Psoas muscle (tissue), 8 donors: ENCODE data around the gene FURIN. TPM values are rescaled to one million over a fixed set of nuclear protein-coding genes. Genes with fewer than 3 reads are reported as not detected.
"Not testable (repeated sequence)": the region's sequence is repeated elsewhere in the genome, so short reads cannot be mapped to it uniquely, and the experiment has no call there.

Experiments
- ATAC-seq, 4 donors: fragments of 200-7000 bp; cut with Tn5 transposase; one replicate each; pipeline ENCODE4 v1.9.1; 2020; ENCODE audit warnings: moderate library complexity in 3 of 4, mild to moderate bottlenecking in 2 of 4
- DNase-seq, 2 donors: peaks; one replicate each; pipeline ENCODE4 v3.0.0-alpha.2; 2020
- H3K27ac ChIP-seq: fragments of 200-600 bp; one replicate; pipeline ENCODE4 v1.8.0; 2022
- H3K27me3 ChIP-seq, 3 donors: fragments of 200-600 bp in 1 of 3; one replicate each; pipeline versions ENCODE4 v1.6.1 to v1.8.0; 2013 to 2022; ENCODE audit warnings: low read length in 2 of 3, mild to moderate bottlenecking in 2 of 3, moderate library complexity in 1 of 3; ENCODE audit not compliant: insufficient read depth in 3 of 3
- H3K36me3 ChIP-seq, 2 donors: fragments of 200-600 bp in 1 of 2; one replicate each; pipeline versions ENCODE4 v1.6.1 to v1.8.0; 2013 to 2022; ENCODE audit warnings: low read depth in 1 of 2, mild to moderate bottlenecking in 1 of 2, moderate library complexity in 1 of 2; ENCODE audit not compliant: insufficient read depth in 1 of 2
- H3K4me1 ChIP-seq: fragments of 200-600 bp; one replicate; pipeline ENCODE4 v1.8.0; 2022
- H3K4me3 ChIP-seq: fragments of 200-600 bp; one replicate; pipeline ENCODE4 v1.8.0; 2022; ENCODE audit warnings: mild to moderate bottlenecking
- H3K9me3 ChIP-seq: fragments of 200-600 bp; one replicate; pipeline ENCODE4 v1.8.0; 2022
- CTCF ChIP-seq: fragments of 200-600 bp; IDR thresholded peaks from one replicate; pipeline ENCODE4 v1.8.0; 2022; ENCODE audit warnings: antibody characterized with exemption
- WGBS, 3 donors: extraction: QIAGEN DNeasy Blood & Tissue Kit; methylation state at CpG; one replicate each; pipeline versions ENCODE4 v1.1.6 to v1.1.7; 2013; 5-methylcytosine and 5-hydroxymethylcytosine counted together
- intact Hi-C, 2 donors: fragments of 100-400 bp; cut with DNase I; formaldehyde crosslinking; loops; one replicate each; pipeline versions ENCODE4 v1.11.0 to v1.14.2; 2022
- polyA plus RNA-seq, 3 donors: library from polyadenylated mRNA; stranded (reverse); fragments of 200-250 nt; gene quantifications; one replicate each; pipeline ENCODE4 v1.2.3, GENCODE V29; 2013
- total RNA-seq, 4 donors: library from RNA; stranded (reverse); fragmentation: NEBNext Ultra II Directional in 2 of 4; extraction: Animal tissue kit (Norgen Biotek cat#: 25700) in 2 of 4; gene quantifications; one replicate each; pipeline versions ENCODE4 v1.2.1 to v1.2.4, GENCODE V29; 2021 to 2023
- donor health status: healthy with polysubstance abuse.
- donor health status: DM: no; HTN: no; CAD: no; lungs with moderate emphysema.
- donor health status: Bipolar disorder and iron deficiency.
- donor health status: healthy.
- donor health status: DM: yes; HTN: yes; CAD: no.
- donor health status: DM: no; HTN: no; CAD: no.
- donor health status: DM: no; HTN: no; CAD: no.
- donor health status: DM: yes; HTN: yes; CAD: no.

The FURIN gene
- total and polyA plus RNA-seq, 7 donors, result 27.2 to 99.3 (median 49.6) TPM

- no peak overlapping the region for H3K4me3 ChIP-seq
- WGBS, 3 donors, result 93 to 94% (median 93%) methylated on average over 18 of the region's 18 CpGs
- H3K27ac ChIP-seq, result no peak overlapping the region
- TF ChIP-seq CTCF, result no peak
- H3K9me3 ChIP-seq, result no peaks in the 10 kb centered on the region
- DNase-seq (no peak), ATAC-seq (no peak)
- no peaks in the 10 kb centered on the region for H3K36me3 ChIP-seq
- no peaks in the 10 kb centered on the region for H3K4me1 ChIP-seq
- no peaks in the 10 kb centered on the region for H3K27me3 ChIP-seq
- intact Hi-C loops, result no loop called here
These were observed 28.1 kb upstream of the FURIN start for GRCh38 chr15:90840157-90840855.

DNA sequence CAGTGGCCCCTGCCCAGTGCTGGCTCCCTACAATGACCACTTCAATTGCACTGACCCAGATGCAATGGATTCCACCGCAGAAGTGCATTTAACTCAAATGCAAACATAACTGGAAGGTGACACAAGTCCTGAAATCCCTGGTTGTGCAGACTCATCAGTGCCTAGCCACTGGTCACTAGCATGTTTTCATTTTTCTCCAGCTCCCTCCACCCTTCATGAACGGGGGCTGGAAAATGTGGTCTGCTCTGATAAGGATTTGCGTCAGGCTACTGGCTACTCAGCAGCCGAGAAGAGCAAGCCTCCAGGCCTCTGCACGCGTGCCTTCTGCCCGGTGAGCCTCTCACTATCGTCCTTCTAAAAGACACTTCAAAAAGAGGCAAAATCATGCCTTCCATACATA is 27.4 kb upstream of the FURIN start:
- DNase-seq, result no peak
- H3K4me1 ChIP-seq, result no peaks in the 10 kb centered on the region
- no peak for TF ChIP-seq CTCF
- H3K36me3 ChIP-seq, result no peaks in the 10 kb centered on the region
- 87 to 91% (median 90%) methylated on average over 8 of the region's 8 CpGs for WGBS, 3 donors
- intact Hi-C loops, result no loop called here
- ATAC-seq, result no peak
- no peak overlapping the region for H3K27ac ChIP-seq
- H3K27me3 ChIP-seq, result no peaks in the 10 kb centered on the region
- H3K4me3 ChIP-seq, result no peak overlapping the region
- H3K9me3 ChIP-seq, result no peaks in the 10 kb centered on the region

DNA sequence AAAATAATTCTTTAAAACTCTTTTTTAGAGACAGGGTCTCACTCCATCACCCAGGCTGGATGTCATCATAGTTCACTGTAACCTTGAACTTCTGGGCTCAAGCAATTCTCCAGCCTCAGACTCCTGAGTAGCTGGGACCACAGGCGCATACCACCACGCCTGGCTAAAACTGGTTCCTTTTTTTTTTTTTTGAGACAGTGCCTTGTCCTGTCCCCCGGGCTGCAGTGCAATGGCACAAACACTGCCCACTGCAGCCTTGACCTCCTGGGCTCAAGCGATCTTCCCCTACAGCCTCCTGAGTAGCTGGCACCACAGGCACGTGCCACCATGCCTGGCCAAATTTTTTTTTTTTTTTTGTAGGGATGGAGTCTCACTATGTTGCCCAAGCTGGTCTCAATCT is 23.7 kb upstream of the FURIN start:
- Histone ChIP-seq H3K36me3 (no peaks in the 10 kb centered on the region), H3K9me3 (no peaks in the 10 kb centered on the region), H3K4me3 (no peak overlapping the region), H3K27ac (no peak overlapping the region), H3K4me1 (no peaks in the 10 kb centered on the region), H3K27me3 (no peaks in the 10 kb centered on the region)
- DNase-seq, result no peak
- no peak for TF ChIP-seq CTCF
- WGBS, 3 donors, result 63 to 80% (median 78%) methylated on average over 5 of the region's 5 CpGs
- intact Hi-C loops, result no loop called here
- ATAC-seq, result peak in 2 of 4 donors; percentile 21 to 26

GRCh38 chr15:90845201-90845949 is 23.0 kb upstream of the FURIN start:
- Histone ChIP-seq H3K36me3 (no peaks in the 10 kb centered on the region), H3K27me3 (peaks cover 0 to 2% (median 0%) of the 10 kb centered on the region in 3 donors), H3K4me1 (no peaks in the 10 kb centered on the region), H3K27ac (no peak overlapping the region), H3K9me3 (no peaks in the 10 kb centered on the region), H3K4me3 (no peak overlapping the region)
- intact Hi-C loops, result no loop called here
- 67 to 71% (median 69%) methylated on average over 9 of the region's 9 CpGs for WGBS, 3 donors
- TF ChIP-seq CTCF, result no peak
- ATAC-seq, result peak; percentile 49 to 79 (median 73)
- DNase-seq, result no peak

- 88 to 94% (median 93%) methylated on average over 1 of the region's 1 CpG for WGBS, 3 donors
- H3K4me1 ChIP-seq, H3K9me3 ChIP-seq, intact Hi-C loops, H3K27me3 ChIP-seq, H3K36me3 ChIP-seq, ATAC-seq, H3K27ac ChIP-seq, DNase-seq, H3K4me3 ChIP-seq: not testable (repeated sequence)
These were observed 19.0 kb upstream of the FURIN start for GRCh38 chr15:90849424-90849823.
